Liver (tissue), 3 donors: ENCODE data around the gene TTC33.

Experiments
- GABPA ChIP-seq, 2 donors: IDR thresholded peaks in 1 of 2; conservative IDR thresholded peaks in 1 of 2; 2 replicates each; pipeline ENCODE4 v1.6.1; 2016; ENCODE audit warnings: antibody characterized with exemption in 2 of 2, mild to moderate bottlenecking in 1 of 2, moderate library complexity in 1 of 2
- HNF4A ChIP-seq, 2 donors: conservative IDR thresholded peaks; 2 replicates each; pipeline ENCODE4 v1.6.1; 2016; ENCODE audit warnings: antibody characterized with exemption in 2 of 2, mild to moderate bottlenecking in 2 of 2
- JUND ChIP-seq, 2 donors: IDR thresholded peaks; 2 replicates each; pipeline ENCODE4 v1.6.1; 2016; ENCODE audit warnings: antibody characterized with exemption in 2 of 2
- RAD21 ChIP-seq, 2 donors: IDR thresholded peaks; 2 replicates each; pipeline ENCODE4 v1.6.1; 2016; ENCODE audit warnings: antibody characterized with exemption in 2 of 2, mild to moderate bottlenecking in 2 of 2
- RXRA ChIP-seq, 2 donors: IDR thresholded peaks; 2 replicates each; pipeline ENCODE4 v1.6.1; 2017 to 2018; ENCODE audit warnings: antibody characterized with exemption in 2 of 2, mild to moderate bottlenecking in 1 of 2
- SP1 ChIP-seq: IDR thresholded peaks from 2 replicates; pipeline ENCODE4 v1.6.1; 2018; ENCODE audit warnings: antibody characterized with exemption, mild to moderate bottlenecking
- TAF1 ChIP-seq: conservative IDR thresholded peaks from 2 replicates; pipeline ENCODE4 v1.6.1; 2016; ENCODE audit warnings: antibody characterized with exemption, mild to moderate bottlenecking
- TF ChIP-seq, protein P1 (sequence below): fragments of 150-350 bp; IDR thresholded peaks from 2 replicates; pipeline ENCODE4 v1.5.1; 2017; ENCODE audit warnings: improper control_type of control experiment, low read depth, low read length; ENCODE audit not compliant: missing input control
- TF ChIP-seq, protein P2 (sequence below): IDR thresholded peaks from 2 replicates; pipeline ENCODE4 v1.6.1; 2016; ENCODE audit warnings: antibody characterized with exemption, mild to moderate bottlenecking
- TF ChIP-seq, protein P3 (sequence below): IDR thresholded peaks from 2 replicates; pipeline ENCODE4 v1.6.1; 2016; ENCODE audit warnings: antibody characterized with exemption
- TF ChIP-seq, protein P4 (sequence below): IDR thresholded peaks from 2 replicates; pipeline ENCODE4 v1.6.1; 2016; ENCODE audit warnings: antibody characterized with exemption
- TF ChIP-seq, protein P5 (sequence below): IDR thresholded peaks from 2 replicates; pipeline ENCODE4 v1.6.1; 2016; ENCODE audit warnings: antibody characterized with exemption
- donor health status: healthy.
- donor health status: healthy.

DNA sequence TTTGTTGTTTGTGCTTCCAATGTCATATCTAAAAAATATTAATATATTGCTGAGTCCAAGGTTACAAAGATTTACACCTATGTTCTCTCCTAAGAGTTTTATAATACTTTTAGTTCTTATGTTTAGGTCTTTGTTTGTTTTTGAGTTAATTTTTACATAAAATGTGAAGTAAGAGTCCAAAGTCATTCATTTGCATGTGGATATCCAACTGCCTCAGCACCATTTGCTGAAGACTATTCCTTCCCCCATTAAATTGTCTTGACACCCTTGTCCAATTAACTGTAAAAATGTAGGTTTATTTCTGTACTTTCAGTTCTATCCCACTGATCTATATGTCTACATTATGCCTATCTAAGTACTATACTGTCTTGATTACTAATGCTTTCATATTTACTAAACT lies 35.7 kb downstream of the TTC33 start:
- TF ChIP-seq TAF1, result no peak
- TF ChIP-seq, protein P1, sequence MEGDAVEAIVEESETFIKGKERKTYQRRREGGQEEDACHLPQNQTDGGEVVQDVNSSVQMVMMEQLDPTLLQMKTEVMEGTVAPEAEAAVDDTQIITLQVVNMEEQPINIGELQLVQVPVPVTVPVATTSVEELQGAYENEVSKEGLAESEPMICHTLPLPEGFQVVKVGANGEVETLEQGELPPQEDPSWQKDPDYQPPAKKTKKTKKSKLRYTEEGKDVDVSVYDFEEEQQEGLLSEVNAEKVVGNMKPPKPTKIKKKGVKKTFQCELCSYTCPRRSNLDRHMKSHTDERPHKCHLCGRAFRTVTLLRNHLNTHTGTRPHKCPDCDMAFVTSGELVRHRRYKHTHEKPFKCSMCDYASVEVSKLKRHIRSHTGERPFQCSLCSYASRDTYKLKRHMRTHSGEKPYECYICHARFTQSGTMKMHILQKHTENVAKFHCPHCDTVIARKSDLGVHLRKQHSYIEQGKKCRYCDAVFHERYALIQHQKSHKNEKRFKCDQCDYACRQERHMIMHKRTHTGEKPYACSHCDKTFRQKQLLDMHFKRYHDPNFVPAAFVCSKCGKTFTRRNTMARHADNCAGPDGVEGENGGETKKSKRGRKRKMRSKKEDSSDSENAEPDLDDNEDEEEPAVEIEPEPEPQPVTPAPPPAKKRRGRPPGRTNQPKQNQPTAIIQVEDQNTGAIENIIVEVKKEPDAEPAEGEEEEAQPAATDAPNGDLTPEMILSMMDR, result no peak
- TF ChIP-seq, protein P2, sequence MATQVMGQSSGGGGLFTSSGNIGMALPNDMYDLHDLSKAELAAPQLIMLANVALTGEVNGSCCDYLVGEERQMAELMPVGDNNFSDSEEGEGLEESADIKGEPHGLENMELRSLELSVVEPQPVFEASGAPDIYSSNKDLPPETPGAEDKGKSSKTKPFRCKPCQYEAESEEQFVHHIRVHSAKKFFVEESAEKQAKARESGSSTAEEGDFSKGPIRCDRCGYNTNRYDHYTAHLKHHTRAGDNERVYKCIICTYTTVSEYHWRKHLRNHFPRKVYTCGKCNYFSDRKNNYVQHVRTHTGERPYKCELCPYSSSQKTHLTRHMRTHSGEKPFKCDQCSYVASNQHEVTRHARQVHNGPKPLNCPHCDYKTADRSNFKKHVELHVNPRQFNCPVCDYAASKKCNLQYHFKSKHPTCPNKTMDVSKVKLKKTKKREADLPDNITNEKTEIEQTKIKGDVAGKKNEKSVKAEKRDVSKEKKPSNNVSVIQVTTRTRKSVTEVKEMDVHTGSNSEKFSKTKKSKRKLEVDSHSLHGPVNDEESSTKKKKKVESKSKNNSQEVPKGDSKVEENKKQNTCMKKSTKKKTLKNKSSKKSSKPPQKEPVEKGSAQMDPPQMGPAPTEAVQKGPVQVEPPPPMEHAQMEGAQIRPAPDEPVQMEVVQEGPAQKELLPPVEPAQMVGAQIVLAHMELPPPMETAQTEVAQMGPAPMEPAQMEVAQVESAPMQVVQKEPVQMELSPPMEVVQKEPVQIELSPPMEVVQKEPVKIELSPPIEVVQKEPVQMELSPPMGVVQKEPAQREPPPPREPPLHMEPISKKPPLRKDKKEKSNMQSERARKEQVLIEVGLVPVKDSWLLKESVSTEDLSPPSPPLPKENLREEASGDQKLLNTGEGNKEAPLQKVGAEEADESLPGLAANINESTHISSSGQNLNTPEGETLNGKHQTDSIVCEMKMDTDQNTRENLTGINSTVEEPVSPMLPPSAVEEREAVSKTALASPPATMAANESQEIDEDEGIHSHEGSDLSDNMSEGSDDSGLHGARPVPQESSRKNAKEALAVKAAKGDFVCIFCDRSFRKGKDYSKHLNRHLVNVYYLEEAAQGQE, result no peak
- TF ChIP-seq GABPA (IDR thresholded peaks at IDR 0.05 in 1 of 2, conservative IDR thresholded peaks at IDR 0.05 in 1 of 2), result no peak
- TF ChIP-seq, protein P3, sequence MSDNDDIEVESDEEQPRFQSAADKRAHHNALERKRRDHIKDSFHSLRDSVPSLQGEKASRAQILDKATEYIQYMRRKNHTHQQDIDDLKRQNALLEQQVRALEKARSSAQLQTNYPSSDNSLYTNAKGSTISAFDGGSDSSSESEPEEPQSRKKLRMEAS, result peak; percentile 25
- TF ChIP-seq RAD21 (IDR thresholded peaks at IDR 0.05), result no peak
- peak in 1 of 2 donors; percentile 16 for TF ChIP-seq RXRA (IDR thresholded peaks at IDR 0.05)
- TF ChIP-seq, protein P4, sequence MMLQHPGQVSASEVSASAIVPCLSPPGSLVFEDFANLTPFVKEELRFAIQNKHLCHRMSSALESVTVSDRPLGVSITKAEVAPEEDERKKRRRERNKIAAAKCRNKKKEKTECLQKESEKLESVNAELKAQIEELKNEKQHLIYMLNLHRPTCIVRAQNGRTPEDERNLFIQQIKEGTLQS, result no peak
- TF ChIP-seq, protein P5, sequence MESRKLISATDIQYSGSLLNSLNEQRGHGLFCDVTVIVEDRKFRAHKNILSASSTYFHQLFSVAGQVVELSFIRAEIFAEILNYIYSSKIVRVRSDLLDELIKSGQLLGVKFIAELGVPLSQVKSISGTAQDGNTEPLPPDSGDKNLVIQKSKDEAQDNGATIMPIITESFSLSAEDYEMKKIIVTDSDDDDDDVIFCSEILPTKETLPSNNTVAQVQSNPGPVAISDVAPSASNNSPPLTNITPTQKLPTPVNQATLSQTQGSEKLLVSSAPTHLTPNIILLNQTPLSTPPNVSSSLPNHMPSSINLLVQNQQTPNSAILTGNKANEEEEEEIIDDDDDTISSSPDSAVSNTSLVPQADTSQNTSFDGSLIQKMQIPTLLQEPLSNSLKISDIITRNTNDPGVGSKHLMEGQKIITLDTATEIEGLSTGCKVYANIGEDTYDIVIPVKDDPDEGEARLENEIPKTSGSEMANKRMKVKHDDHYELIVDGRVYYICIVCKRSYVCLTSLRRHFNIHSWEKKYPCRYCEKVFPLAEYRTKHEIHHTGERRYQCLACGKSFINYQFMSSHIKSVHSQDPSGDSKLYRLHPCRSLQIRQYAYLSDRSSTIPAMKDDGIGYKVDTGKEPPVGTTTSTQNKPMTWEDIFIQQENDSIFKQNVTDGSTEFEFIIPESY, result no peak
- TF ChIP-seq SP1, result peak; percentile 38
- peak; percentile 83 to 84 for TF ChIP-seq HNF4A (conservative IDR thresholded peaks at IDR 0.05)
- no peak for TF ChIP-seq JUND (IDR thresholded peaks at IDR 0.05)
